ENCODE results near the gene APOL6. TPM values are rescaled to one million over a fixed set of nuclear protein-coding genes. Genes with fewer than 3 reads are reported as not detected.

APOL6 gene
- total and polyA plus RNA-seq, 8 donors: 3.9 to 21.5 (median 8.7) TPM

DNA sequence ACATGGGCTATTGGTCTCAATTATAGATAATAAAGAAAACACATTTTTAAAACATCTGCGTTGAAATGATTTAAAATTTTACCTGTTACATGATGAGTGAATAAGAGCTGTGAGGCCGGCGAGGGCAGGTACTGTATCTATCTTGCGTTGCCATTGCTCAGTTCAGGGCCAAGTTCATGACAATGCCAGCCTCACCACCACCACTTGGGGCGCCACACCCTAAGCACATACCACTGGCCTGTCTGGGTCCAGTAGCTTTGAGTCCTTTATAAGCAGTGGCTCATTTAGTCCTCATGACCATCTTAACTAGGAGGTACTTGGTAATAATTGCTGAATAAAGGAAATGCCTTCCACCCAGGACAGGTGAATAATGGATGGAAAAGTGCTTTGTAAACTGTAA, 16.6 kb upstream of the APOL6 start:
- Histone ChIP-seq H3K4me1 (peaks cover 10 to 24% (median 12%) of the 10 kb centered on the region in 4 donors), H3K27me3 (no peaks in the 10 kb centered on the region), H3K36me3 (no peaks in the 10 kb centered on the region), H3K9me3 (no peaks in the 10 kb centered on the region), H3K4me3 (no peak overlapping the region), H3K27ac (no peak overlapping the region)
- 48 to 77% (median 67%) methylated on average over 5 of the region's 5 CpGs for WGBS, 5 donors
- intact Hi-C loops (cut with DNase I; ENCODE audit: low total_unique reads): loop anchor here (5.0 kb wide), 1 partner anchor 286 kb away; no protein-coding TSS in a partner anchor
- TF ChIP-seq, protein P1, sequence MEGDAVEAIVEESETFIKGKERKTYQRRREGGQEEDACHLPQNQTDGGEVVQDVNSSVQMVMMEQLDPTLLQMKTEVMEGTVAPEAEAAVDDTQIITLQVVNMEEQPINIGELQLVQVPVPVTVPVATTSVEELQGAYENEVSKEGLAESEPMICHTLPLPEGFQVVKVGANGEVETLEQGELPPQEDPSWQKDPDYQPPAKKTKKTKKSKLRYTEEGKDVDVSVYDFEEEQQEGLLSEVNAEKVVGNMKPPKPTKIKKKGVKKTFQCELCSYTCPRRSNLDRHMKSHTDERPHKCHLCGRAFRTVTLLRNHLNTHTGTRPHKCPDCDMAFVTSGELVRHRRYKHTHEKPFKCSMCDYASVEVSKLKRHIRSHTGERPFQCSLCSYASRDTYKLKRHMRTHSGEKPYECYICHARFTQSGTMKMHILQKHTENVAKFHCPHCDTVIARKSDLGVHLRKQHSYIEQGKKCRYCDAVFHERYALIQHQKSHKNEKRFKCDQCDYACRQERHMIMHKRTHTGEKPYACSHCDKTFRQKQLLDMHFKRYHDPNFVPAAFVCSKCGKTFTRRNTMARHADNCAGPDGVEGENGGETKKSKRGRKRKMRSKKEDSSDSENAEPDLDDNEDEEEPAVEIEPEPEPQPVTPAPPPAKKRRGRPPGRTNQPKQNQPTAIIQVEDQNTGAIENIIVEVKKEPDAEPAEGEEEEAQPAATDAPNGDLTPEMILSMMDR (IDR thresholded peaks at IDR 0.05): peak in 3 of 7 experiments; percentile 21 to 46 (median 28)
- TF ChIP-seq POLR2A (IDR thresholded peaks at IDR 0.05): no peak
- DNase-seq: peak; percentile 59 to 69

DNA sequence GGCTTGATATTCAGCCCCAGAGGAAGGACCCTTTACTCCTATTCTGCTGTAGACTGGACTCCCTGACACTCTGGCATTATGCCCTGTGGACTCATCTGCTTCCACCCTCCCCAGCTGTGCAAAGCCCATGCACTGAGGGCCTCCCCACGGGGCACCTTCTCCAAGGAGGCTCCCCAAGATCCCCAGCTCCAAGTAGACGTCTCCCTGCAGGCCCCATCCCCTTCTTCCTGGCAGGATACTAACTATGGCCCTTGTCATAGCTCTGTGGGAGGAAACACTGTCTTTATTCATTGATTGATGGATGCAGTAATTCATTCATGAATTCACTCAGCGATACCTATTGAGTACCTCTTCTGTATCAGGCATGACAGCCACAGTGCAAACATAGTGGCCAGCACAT, 15.3 kb upstream of the APOL6 start:
- TF ChIP-seq POLR2A (IDR thresholded peaks at IDR 0.05) (no peak), EP300 (IDR thresholded peaks at IDR 0.05) (no peak), POLR2AphosphoS5 (IDR thresholded peaks at IDR 0.05) (no peak)
- TF ChIP-seq, protein P1 (IDR thresholded peaks at IDR 0.05): no peak
- H3K4me1 ChIP-seq: peaks cover 0 to 18% (median 11%) of the 10 kb centered on the region in 4 donors
- no peaks in the 10 kb centered on the region for H3K9me3 ChIP-seq
- DNase-seq: no peak
- intact Hi-C loops (cut with DNase I; ENCODE audit: low total_unique reads): loop anchor here (5.0 kb wide), 1 partner anchor 284 kb away; no protein-coding TSS in a partner anchor
- no peak overlapping the region for H3K27ac ChIP-seq
- 56 to 82% (median 68%) methylated on average over 3 of the region's 3 CpGs for WGBS, 5 donors
- no peaks in the 10 kb centered on the region for H3K36me3 ChIP-seq
- H3K4me3 ChIP-seq: no peak overlapping the region
- H3K27me3 ChIP-seq: no peaks in the 10 kb centered on the region

DNA sequence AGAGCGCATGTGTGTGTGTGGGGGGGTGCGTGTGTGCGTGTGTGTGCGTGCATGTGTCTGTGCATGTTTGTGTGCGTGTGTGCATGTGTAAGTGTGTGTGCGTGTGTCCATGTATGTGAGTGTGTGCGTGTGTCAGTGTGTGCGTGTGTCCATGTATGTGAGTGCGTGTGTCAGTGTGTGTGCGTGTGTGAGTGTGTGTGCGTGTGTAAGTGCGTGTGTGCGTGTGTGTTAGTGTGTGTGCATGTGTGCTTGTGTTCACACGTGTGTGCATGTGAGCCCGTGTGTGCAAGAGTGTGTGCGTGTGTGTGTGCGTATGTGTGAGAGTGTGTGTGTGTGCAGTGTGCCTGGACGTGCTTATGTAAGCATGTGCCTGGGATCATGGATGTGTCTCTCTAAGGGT, 14.7 kb upstream of the APOL6 start:
- Histone ChIP-seq H3K4me1 (peaks cover 0 to 20% (median 16%) of the 10 kb centered on the region in 4 donors), H3K36me3 (no peaks in the 10 kb centered on the region), H3K4me3 (no peak overlapping the region), H3K9me3 (no peaks in the 10 kb centered on the region), H3K27ac (no peak overlapping the region), H3K27me3 (no peaks in the 10 kb centered on the region)
- TF ChIP-seq POLR2AphosphoS5 (IDR thresholded peaks at IDR 0.05) (no peak), EP300 (IDR thresholded peaks at IDR 0.05) (no peak), POLR2A (IDR thresholded peaks at IDR 0.05) (no peak)
- TF ChIP-seq, protein P1 (IDR thresholded peaks at IDR 0.05): no peak
- intact Hi-C loops (cut with DNase I; ENCODE audit: low total_unique reads): loop anchor here (5.0 kb wide), 1 partner anchor 284 kb away; no protein-coding TSS in a partner anchor
- WGBS, 5 donors: 87 to 93% (median 87%) methylated on average over 18 of the region's 18 CpGs
- DNase-seq: no peak

DNA sequence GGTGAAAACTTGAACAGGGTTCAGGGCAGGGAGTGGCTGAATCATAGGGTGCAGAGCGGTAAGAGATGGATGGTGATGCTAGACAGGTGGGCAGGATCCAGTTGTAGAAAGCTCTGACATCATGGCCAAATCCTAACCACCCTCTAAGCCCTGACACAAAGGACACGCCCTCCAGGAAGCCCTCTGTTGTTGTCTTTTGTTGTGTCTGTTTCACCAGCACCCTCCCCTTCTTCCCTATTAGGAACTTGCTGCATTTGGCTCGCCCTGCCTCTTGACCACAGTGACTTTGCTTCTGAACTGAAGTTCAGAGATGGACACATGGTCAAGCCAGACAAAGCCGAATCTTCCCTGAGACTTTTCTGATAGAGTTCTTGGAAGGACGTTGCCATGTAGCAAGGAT, 14.2 kb upstream of the APOL6 start:
- H3K27me3 ChIP-seq: no peaks in the 10 kb centered on the region
- H3K36me3 ChIP-seq: no peaks in the 10 kb centered on the region
- WGBS, 5 donors: 69 to 82% (median 73%) methylated on average over 5 of the region's 5 CpGs
- intact Hi-C loops (cut with DNase I; ENCODE audit: low total_unique reads): loop anchor here (5.0 kb wide), 1 partner anchor 283 kb away; no protein-coding TSS in a partner anchor
- TF ChIP-seq EP300 (IDR thresholded peaks at IDR 0.05): no peak
- no peak for TF ChIP-seq POLR2A (IDR thresholded peaks at IDR 0.05)
- no peak for TF ChIP-seq POLR2AphosphoS5 (IDR thresholded peaks at IDR 0.05)
- TF ChIP-seq, protein P1 (IDR thresholded peaks at IDR 0.05): no peak
- no peak overlapping the region for H3K27ac ChIP-seq
- no peak overlapping the region for H3K4me3 ChIP-seq
- no peaks in the 10 kb centered on the region for H3K9me3 ChIP-seq
- H3K4me1 ChIP-seq: peaks cover 0 to 25% (median 20%) of the 10 kb centered on the region in 4 donors
- no peak for DNase-seq
